Endometrial microvascular endothelial cells (primary cell): ENCODE measurements around the gene HPF1. TPM values are rescaled to one million over a fixed set of nuclear protein-coding genes. Genes with fewer than 3 reads are reported as not detected.
"Not testable (repeated sequence)": the region's sequence is repeated elsewhere in the genome, so short reads cannot be mapped to it uniquely, and the experiment has no call there.

ENCODE experiments used
- in situ Hi-C: cut with HindIII; loops from 2 replicates; pipeline ENCODE4 v1.10.0; 2017; ENCODE audit warnings: low sequenced_read_pairs, low pct_unique_long_range_greater_than_20kb; ENCODE audit errors: inconsistent ontology term
- total RNA-seq: library from RNA; depleted of rRNA; stranded (reverse); fragments of >200 nt; gene quantifications from one replicate; pipeline ENCODE4 v1.2.3, GENCODE V29; 2015; ENCODE audit errors: inconsistent ontology term

HPF1 gene
- total RNA-seq, 1 donor from 2014 or later, result 23.1 TPM

DNA sequence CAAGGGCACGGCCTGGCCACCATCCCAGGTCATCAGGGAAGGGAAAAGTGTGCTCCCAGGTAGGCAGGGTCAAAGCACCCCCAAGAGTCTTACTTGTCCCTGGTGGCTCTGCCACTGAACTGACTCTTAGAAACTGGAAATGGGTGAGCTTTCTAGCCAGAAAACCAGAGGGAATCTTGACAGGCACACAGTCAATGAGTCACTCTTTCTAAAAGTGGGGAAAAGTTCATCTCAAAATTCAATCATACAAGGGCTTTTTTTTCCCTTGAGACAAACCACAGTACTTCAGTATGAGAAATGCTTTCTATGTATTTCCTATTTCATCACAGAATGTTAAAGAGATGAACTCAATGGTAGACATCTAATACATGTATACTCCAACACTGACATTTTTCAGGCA is 12.5 kb downstream of the HPF1 start:
- in situ Hi-C loops, result no loop called here

- in situ Hi-C loops, result no loop called here
Measured at GRCh38 chr4:169744601-169745000, 13.1 kb downstream of the HPF1 start.

GRCh38 chr4:169741569-169741968 is 16.2 kb downstream of the HPF1 start:
- in situ Hi-C loops, result no loop called here

- in situ Hi-C loops, result not testable (repeated sequence)
Measured at GRCh38 chr4:169738604-169739003, 19.1 kb downstream of the HPF1 start.

DNA sequence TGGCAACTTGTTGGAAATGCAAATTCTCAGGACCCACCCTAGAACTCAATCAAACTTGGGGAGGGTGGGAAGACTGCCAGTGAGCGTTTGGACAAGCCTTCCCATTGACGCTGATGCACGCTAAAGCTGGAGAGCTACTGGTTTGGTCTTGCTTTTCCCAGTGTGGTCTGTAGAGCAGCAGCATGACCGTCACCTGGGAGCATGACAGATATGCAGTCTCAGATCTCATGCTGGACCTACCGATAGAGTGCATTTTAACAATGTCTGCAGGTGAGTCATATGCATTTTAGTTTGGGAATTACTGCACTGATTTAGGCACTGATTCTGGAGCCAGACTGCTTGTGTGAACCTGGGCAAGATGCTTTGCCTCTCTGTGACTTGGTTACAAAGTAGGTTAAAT is 27.2 kb downstream of the HPF1 start:
- in situ Hi-C loops, result no loop called here

DNA sequence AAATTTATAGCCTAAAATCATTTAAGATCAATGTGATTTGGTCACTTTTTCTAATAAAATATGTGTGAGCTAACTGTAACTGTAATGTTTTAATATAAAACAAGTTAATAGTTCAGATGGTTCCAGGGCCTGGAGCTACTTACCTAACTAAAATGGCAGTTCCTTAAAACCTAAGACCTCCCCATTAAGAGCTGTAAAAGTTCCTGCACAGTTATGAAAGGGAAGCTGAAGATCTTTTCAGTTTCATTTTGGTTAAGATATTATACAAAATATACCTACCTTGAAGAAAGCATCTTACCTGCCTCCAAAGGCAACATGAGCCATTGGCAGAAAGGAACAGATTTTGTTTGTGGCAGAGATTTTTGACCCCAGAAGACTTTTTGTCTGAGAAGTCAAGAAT is 30.1 kb downstream of the HPF1 start:
- in situ Hi-C loops, result no loop called here

DNA sequence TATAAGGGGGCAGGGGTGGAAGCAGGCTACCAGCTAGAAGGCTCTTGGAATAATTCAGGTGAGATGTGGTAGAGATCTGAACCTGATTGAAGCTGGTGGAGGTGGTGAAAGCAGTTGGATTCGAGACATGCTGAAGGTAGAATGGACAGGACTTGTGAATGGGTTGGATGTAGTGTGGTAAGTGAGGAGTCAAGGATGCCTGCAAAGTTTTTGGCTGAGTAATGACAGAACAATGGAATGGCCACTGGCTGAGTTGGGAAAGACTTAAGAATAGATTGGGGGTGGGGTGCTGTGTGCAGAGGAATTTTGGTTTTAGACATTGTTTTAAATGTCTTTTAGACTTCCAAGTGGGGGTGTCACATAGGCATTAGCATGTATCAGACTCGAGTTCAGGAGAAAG is 33.5 kb downstream of the HPF1 start:
- in situ Hi-C loops, result no loop called here

DNA sequence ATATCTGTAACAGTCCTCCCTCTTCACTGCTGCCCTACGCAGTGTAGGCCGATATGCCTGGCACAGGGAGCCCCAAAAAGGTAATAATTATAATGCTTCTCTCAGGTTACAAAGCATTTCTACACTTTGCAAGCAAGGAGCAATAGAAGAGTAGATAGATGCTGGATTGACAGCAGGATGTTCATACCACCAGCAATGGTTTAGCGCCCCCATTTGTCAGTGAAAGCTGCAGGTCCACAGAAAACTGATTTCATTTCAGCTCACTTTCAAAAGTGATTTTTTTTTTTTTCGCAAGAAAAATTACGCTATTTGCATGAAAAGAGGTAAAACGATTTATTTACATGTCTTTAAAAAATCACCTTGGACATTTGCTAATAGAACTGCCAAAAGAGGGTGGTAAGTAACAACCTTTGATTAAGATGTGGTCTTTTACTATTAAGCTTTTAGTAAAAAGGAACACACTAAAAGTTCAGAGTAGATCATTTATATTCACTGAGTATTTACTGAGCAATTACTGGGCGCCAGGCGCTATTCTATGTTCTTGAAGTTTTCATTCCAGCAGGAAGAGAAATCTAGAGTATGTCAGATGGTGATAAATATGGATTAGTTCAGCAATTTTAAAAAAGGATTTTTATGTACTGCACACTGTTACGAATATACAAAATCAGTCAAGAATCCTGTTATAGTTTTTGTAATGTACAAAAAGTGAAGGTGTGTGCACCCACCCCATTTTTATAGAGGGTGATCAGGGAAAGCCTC is 34.4 kb downstream of the HPF1 start:
- in situ Hi-C loops, result no loop called here

GRCh38 chr4:169720529-169720928 is 37.2 kb downstream of the HPF1 start:
- in situ Hi-C loops, result no loop called here

GRCh38 chr4:169716677-169717076 is 41.1 kb downstream of the HPF1 start:
- in situ Hi-C loops, result no loop called here

- in situ Hi-C loops, result no loop called here
Measured at GRCh38 chr4:169715826-169716225, 41.9 kb downstream of the HPF1 start.

GRCh38 chr4:169707958-169708643 is 49.6 kb downstream of the HPF1 start:
- in situ Hi-C loops, result no loop called here

- in situ Hi-C loops, result no loop called here
Measured at GRCh38 chr4:169698331-169698730, 59.4 kb downstream of the HPF1 start.

DNA sequence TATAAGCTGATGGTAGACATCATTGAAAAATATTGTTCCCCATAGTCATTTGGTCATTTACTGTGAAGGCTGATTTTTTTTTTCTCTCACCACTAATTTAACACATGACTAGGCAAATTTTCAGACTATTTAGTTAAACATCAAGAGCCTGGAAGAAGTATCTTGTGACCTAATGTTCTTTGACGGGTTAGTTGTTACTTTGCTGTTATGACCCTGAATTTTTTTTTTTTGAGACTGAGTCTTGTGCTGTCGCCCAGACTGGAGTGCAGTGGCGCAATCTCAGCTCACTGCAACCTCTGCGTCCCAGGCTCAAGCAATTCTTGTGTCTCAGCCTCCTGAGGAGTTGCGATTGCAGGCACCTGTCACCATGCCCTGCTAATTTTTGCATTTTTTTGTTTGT is 67.0 kb downstream of the HPF1 start:
- in situ Hi-C loops, result no loop called here

DNA sequence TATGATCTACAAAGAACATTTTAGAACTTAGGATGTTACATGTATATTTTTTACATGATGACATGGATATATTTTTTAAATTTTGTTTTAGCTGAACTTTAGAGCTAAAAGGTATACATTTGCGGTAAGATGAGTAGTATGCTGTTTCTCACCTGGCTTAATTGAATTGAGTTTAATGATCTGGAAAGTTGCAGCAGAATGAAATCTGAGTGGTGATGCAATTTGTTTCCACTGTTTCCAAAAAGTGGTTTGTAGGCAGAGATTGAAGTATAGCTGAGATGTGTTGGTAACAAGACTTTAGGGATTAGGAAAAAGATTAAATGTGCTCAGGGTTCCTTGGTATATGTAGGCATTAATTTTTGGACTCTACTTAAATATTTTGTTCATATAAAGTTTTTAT is 68.1 kb downstream of the HPF1 start:
- in situ Hi-C loops, result no loop called here

GRCh38 chr4:169682372-169683047 is 75.2 kb downstream of the HPF1 start:
- in situ Hi-C loops, result no loop called here
